ENCODE measurements around the gene TGFB2. TPM values are rescaled to one million over a fixed set of nuclear protein-coding genes. Genes with fewer than 3 reads are reported as not detected.

TGFB2 gene
- total and polyA plus RNA-seq, 3 donors from 2014 or later = 2.4 to 4.5 (median 2.6) TPM

DNA sequence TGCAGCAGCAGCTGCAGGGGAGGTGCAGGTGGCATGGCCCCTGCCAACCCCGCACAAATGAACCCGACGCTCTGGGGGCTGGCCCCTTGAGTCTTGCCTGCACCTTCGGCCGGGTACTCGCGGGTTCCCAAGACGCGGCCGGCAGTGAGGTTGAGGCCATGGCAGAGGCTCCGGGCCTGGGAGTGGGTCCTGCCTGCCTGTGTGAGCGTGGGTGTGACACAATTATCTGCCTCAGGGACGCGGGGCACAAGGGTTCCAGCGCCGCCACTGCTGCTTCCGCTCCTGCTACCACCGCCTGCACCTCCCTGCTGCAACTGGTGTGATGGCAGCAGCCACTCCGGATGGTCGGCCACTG is 20.9 kb upstream of the TGFB2 start:
- Histone ChIP-seq H3K9me3 (no peaks in the 10 kb centered on the region), H3K27me3 (no peaks in the 10 kb centered on the region), H3K4me3 (peak overlapping the region in 1 of 2 donors; percentile 34), H3K4me1 (no peaks in the 10 kb centered on the region), H3K27ac (no peak overlapping the region), H3K36me3 (ENCODE audit: low read depth, missing control alignments) (no peaks in the 10 kb centered on the region)
- no peak for DNase-seq
- intact Hi-C loops (cut with DNase I; ENCODE audit: low total_unique reads) = no loop called here
- WGBS, 2 donors = 72 to 83% methylated on average over 20 of the region's 20 CpGs
- no peak for TF ChIP-seq POLR2A (IDR thresholded peaks at IDR 0.05)
- TF ChIP-seq, protein P1, sequence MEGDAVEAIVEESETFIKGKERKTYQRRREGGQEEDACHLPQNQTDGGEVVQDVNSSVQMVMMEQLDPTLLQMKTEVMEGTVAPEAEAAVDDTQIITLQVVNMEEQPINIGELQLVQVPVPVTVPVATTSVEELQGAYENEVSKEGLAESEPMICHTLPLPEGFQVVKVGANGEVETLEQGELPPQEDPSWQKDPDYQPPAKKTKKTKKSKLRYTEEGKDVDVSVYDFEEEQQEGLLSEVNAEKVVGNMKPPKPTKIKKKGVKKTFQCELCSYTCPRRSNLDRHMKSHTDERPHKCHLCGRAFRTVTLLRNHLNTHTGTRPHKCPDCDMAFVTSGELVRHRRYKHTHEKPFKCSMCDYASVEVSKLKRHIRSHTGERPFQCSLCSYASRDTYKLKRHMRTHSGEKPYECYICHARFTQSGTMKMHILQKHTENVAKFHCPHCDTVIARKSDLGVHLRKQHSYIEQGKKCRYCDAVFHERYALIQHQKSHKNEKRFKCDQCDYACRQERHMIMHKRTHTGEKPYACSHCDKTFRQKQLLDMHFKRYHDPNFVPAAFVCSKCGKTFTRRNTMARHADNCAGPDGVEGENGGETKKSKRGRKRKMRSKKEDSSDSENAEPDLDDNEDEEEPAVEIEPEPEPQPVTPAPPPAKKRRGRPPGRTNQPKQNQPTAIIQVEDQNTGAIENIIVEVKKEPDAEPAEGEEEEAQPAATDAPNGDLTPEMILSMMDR (IDR thresholded peaks at IDR 0.05) = no peak

DNA sequence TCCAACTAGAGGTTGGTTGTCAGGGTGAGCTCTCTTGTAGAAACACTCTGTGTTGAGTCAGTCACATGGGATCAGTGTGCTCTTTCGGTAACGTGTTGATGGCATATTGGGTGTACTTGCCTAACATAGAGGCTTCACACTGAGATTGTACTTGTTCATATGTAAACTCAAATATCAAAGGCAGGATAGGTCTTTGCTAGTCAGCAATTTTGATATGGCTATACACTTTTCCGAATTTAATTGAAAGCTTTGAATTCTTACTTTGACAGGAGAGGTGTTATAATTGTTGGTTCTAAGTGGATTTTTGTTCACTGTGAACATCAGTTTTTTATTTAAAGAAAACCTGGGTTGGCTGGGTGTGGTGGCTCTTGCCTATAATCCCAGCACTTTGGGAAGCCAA is 16.4 kb upstream of the TGFB2 start:
- DNase-seq = no peak
- intact Hi-C loops (cut with DNase I; ENCODE audit: low total_unique reads) = no loop called here
- Histone ChIP-seq H3K36me3 (ENCODE audit: low read depth, missing control alignments) (no peaks in the 10 kb centered on the region), H3K27me3 (no peaks in the 10 kb centered on the region), H3K9me3 (no peaks in the 10 kb centered on the region), H3K4me3 (no peak overlapping the region), H3K4me1 (no peaks in the 10 kb centered on the region), H3K27ac (no peak overlapping the region)
- TF ChIP-seq, protein P1 (IDR thresholded peaks at IDR 0.05) = no peak
- no peak for TF ChIP-seq POLR2A (IDR thresholded peaks at IDR 0.05)
- 62 to 88% methylated on average over 3 of the region's 3 CpGs for WGBS, 2 donors

DNA sequence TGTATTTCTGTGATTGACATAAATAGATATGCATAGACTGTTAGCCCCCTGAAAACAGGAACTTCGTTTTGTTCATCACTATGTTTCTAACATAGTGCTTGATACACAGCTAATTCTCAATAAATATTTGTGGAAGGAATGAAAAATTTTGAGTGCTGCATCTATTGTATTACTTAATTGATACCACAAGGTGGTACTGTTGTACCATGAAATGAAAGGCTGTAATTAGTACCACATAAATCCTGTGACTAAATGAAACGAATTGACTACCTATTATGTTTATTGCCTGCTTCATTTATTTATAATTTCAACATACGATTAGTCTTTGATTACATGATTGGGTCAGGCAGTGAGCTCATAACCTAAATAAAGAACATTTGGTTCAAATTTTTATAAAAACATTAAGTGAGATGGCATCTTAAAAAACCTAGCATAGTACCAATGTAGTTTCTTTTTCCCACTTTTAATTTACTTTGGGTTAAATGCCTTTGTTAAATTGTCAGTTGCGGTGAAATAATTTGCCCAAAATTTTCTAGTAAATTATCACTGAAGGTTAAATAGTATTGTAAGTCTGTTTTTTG is 15.0 kb upstream of the TGFB2 start:
- 37 to 44% methylated on average over 4 of the region's 4 CpGs for WGBS, 2 donors
- Histone ChIP-seq H3K27ac (no peak overlapping the region), H3K4me3 (no peak overlapping the region), H3K9me3 (no peaks in the 10 kb centered on the region), H3K4me1 (no peaks in the 10 kb centered on the region), H3K27me3 (no peaks in the 10 kb centered on the region), H3K36me3 (ENCODE audit: low read depth, missing control alignments) (no peaks in the 10 kb centered on the region)
- intact Hi-C loops (cut with DNase I; ENCODE audit: low total_unique reads) = loop anchor here (10.0 kb wide), 1 partner anchor 1235 kb away; no protein-coding TSS in a partner anchor
- DNase-seq = no peak
- TF ChIP-seq, protein P1 (IDR thresholded peaks at IDR 0.05) = peak; percentile 50 to 53 (median 51)
- TF ChIP-seq POLR2A (IDR thresholded peaks at IDR 0.05) = no peak

DNA sequence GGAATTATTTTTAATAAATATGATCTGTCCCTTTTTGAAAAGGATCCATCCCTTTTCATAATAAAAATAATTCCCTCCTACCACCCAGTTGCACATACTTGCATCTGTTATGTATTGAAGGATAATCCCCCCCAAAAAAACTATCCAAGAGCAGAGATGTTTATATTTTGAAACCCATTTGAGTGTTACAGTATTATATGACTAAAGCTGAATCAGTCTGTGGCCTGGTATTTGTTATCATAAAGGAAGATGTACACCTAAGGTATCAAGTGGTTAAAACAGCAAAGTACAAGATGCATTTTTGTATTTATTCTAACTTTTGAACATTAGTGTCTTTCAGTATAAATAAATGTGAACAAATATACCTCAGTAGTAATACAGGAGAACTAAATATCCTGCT is 12.7 kb upstream of the TGFB2 start:
- H3K36me3 ChIP-seq (ENCODE audit: low read depth, missing control alignments) = no peaks in the 10 kb centered on the region
- H3K27ac ChIP-seq = no peak overlapping the region
- no peaks in the 10 kb centered on the region for H3K9me3 ChIP-seq
- no peaks in the 10 kb centered on the region for H3K4me1 ChIP-seq
- no peaks in the 10 kb centered on the region for H3K27me3 ChIP-seq
- no peak for DNase-seq
- intact Hi-C loops (cut with DNase I; ENCODE audit: low total_unique reads) = loop anchor here (10.0 kb wide), 1 partner anchor 1232 kb away; no protein-coding TSS in a partner anchor
- TF ChIP-seq POLR2A (IDR thresholded peaks at IDR 0.05) = no peak
- TF ChIP-seq, protein P1 (IDR thresholded peaks at IDR 0.05) = no peak
- H3K4me3 ChIP-seq = no peak overlapping the region

DNA sequence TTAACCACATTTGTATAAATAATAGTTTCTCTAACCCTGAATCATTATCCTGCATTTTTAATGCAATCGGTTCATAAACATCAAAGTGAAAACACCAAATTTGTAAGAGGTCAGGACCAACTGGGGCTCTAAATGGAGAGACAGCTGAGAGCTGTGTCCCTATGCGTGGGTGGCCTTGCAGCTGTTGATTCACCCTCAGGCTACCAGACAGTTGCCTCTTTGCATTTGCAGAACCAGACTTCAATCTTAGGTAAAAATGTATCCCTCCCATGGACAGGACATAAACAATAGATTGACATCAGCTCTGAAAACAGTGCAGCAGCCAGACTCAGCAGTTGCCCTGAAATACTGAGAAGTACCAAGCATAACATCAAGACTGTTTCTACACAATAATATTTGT is 8.8 kb upstream of the TGFB2 start:
- TF ChIP-seq, protein P1 (IDR thresholded peaks at IDR 0.05) = no peak
- TF ChIP-seq POLR2A (IDR thresholded peaks at IDR 0.05) = no peak
- Histone ChIP-seq H3K4me1 (no peaks in the 10 kb centered on the region), H3K27ac (no peak overlapping the region), H3K9me3 (no peaks in the 10 kb centered on the region), H3K4me3 (no peak overlapping the region), H3K27me3 (no peaks in the 10 kb centered on the region), H3K36me3 (ENCODE audit: low read depth, missing control alignments) (no peaks in the 10 kb centered on the region)
- 72 to 74% methylated on average over 2 of the region's 2 CpGs for WGBS, 2 donors
- intact Hi-C loops (cut with DNase I; ENCODE audit: low total_unique reads) = loop anchor here (10.0 kb wide), 1 partner anchor 1228 kb away; no protein-coding TSS in a partner anchor
- no peak for DNase-seq
